IPS-20b (cell line): Measurements from ENCODE around the gene DCAF12.
A peak's percentile ranks its signal among the peaks of the same experiment; 100 is the strongest.
"Not testable (repeated sequence)": the region's sequence is repeated elsewhere in the genome, so short reads cannot be mapped to it uniquely, and the experiment has no call there.

Experiments used
- H3K27ac ChIP-seq: one replicate; pipeline ENCODE4 v1.5.1; 2013; ENCODE audit warnings: low read length
- H3K27me3 ChIP-seq: 2 replicates; pipeline ENCODE4 v1.6.1; 2013; ENCODE audit warnings: mild to moderate bottlenecking, low read length, inconsistent platforms; ENCODE audit not compliant: insufficient read depth
- H3K36me3 ChIP-seq: 2 replicates; pipeline ENCODE4 v1.6.1; 2013; ENCODE audit warnings: low read depth, mild to moderate bottlenecking, inconsistent platforms, low read length, moderate library complexity; ENCODE audit not compliant: insufficient read depth
- H3K4me1 ChIP-seq: 2 replicates; pipeline ENCODE4 v1.6.1; 2013; ENCODE audit warnings: mild to moderate bottlenecking, control low read depth, inconsistent platforms, low read length, moderate library complexity; ENCODE audit not compliant: insufficient read depth
- H3K4me3 ChIP-seq: 2 replicates; pipeline ENCODE4 v1.5.1; 2013; ENCODE audit warnings: mild to moderate bottlenecking, low read length, inconsistent platforms
- H3K9ac ChIP-seq: 2 replicates; pipeline ENCODE4 v1.6.1; 2013; ENCODE audit warnings: low read depth, mild to moderate bottlenecking, inconsistent platforms, low read length, moderate library complexity
- H3K9me3 ChIP-seq: 2 replicates; pipeline ENCODE4 v1.6.1; 2013; ENCODE audit warnings: mild to moderate bottlenecking, low read depth, low read length, inconsistent platforms; ENCODE audit not compliant: insufficient read depth

The DCAF12 gene

DNA sequence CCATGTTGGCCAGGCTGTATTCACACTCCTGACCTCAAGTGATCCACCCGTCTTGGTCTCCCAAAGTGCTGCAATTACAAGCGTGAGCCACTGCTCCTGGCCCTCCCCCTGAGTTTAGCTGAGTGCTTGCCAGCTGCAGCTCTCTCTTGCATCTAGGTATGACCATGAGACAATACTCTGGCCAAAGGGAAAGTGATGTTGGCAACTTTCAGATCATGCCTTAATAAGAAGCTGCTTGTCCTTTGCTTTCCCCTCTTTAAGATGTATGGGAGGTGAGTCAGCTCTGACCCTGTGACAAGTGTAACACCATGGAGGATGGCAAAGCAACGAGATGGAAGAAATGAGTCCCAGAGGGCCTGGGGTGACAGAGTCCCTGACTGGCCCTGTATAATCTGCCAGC, 18.7 kb upstream of the DCAF12 start:
- no peaks in the 10 kb centered on the region for H3K27me3 ChIP-seq
- H3K27ac ChIP-seq = no peak overlapping the region
- no peaks in the 10 kb centered on the region for H3K36me3 ChIP-seq
- no peaks in the 10 kb centered on the region for H3K4me1 ChIP-seq
- no peak overlapping the region for H3K4me3 ChIP-seq
- H3K9ac ChIP-seq = no peak overlapping the region
- H3K9me3 ChIP-seq = no peaks in the 10 kb centered on the region

GRCh38 chr9:34143116-34143515, 16.6 kb upstream of the DCAF12 start:
- Histone ChIP-seq H3K4me3 (no peak overlapping the region), H3K27ac (no peak overlapping the region), H3K9ac (no peak overlapping the region), H3K9me3 (no peaks in the 10 kb centered on the region), H3K27me3 (no peaks in the 10 kb centered on the region), H3K4me1 (no peaks in the 10 kb centered on the region), H3K36me3 (no peaks in the 10 kb centered on the region)

DNA sequence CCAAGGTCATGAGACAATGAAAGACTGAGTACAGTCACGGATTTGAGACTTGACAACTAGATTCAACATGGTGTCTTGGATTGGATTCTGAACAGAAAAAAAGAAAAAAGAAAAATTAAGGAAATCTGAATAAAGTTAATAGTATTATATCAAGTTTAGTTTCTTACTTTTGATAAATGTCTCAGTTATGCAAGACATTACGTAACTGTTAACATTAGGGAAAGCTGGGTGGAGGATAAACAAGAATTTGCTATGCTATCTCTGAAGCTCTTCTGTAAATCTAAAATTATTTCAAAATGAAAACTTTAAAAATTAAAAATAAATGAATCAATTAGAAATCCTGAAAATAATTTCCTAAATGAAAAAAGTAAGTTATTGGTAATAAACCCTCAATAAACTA, 14.4 kb upstream of the DCAF12 start:
- no peaks in the 10 kb centered on the region for H3K36me3 ChIP-seq
- no peaks in the 10 kb centered on the region for H3K4me1 ChIP-seq
- no peak overlapping the region for H3K9ac ChIP-seq

GRCh38 chr9:34139477-34140146, 13.1 kb upstream of the DCAF12 start:
- Histone ChIP-seq H3K4me3 (no peak overlapping the region), H3K9me3 (no peaks in the 10 kb centered on the region), H3K9ac (no peak overlapping the region), H3K27me3 (no peaks in the 10 kb centered on the region), H3K36me3 (no peaks in the 10 kb centered on the region), H3K4me1 (no peaks in the 10 kb centered on the region), H3K27ac (no peak overlapping the region)

More for the DNA sequence above, 14.4 kb upstream of the DCAF12 start:
- H3K27me3 ChIP-seq = no peaks in the 10 kb centered on the region
- no peak overlapping the region for H3K4me3 ChIP-seq
- H3K27ac ChIP-seq = no peak overlapping the region
- no peaks in the 10 kb centered on the region for H3K9me3 ChIP-seq

DNA sequence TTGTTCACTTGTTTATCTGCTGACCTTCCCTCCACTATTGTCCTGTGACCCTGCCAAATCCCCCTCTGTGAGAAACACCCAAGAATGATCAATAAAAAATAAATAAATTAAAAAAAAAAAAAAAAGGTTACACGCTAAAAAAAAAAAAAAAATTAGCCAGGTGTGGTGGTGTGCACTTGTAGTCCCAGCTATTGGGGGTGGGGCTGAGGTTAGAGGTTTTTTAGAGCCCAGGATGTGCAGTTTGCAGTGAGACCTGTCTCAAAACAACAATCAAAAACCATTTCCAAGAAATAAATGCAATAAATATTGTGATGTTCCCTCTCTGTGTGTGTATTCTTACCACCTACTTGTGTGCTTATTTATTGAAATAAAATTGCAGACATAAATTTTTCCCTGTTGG, 12.1 kb upstream of the DCAF12 start:
- H3K9ac ChIP-seq, H3K27ac ChIP-seq, H3K4me3 ChIP-seq, H3K27me3 ChIP-seq, H3K4me1 ChIP-seq, H3K36me3 ChIP-seq, H3K9me3 ChIP-seq: not testable (repeated sequence)

- no peaks in the 10 kb centered on the region for H3K9me3 ChIP-seq
- no peaks in the 10 kb centered on the region for H3K4me1 ChIP-seq
- no peak overlapping the region for H3K9ac ChIP-seq
Measured at GRCh38 chr9:34134521-34134920, 8.0 kb upstream of the DCAF12 start.

DNA sequence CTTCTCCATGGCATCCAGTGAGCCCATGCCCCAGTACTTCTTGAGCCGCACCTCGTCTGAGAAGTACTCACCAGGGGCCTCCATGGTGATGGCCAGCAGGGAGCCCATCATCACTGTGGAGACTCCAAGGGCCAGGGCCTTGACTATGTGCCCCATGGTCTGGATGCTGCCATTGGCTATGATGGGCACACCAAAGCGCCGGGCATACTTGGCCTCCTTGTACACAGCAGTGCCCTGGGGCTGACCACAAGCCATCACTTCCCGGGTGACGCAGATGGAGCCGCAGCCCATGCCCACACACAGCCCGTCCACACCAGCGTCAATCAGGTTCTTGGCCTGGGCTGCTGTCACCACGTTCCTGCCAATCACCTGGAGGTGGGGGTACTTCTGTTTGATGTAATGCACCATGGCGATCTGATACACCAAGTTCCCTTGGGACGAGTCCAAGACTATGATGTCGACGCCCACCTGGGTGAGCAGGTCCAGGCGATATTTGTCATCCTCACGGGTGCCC, 7.0 kb upstream of the DCAF12 start:
- Histone ChIP-seq H3K4me1 (no peaks in the 10 kb centered on the region), H3K27me3 (no peaks in the 10 kb centered on the region), H3K27ac (no peak overlapping the region), H3K9me3 (no peaks in the 10 kb centered on the region), H3K9ac (no peak overlapping the region), H3K36me3 (no peaks in the 10 kb centered on the region), H3K4me3 (no peak overlapping the region)

More at GRCh38 chr9:34134521-34134920, 8.0 kb upstream of the DCAF12 start:
- Histone ChIP-seq H3K4me3 (no peak overlapping the region), H3K36me3 (no peaks in the 10 kb centered on the region), H3K27me3 (no peaks in the 10 kb centered on the region), H3K27ac (no peak overlapping the region)

DNA sequence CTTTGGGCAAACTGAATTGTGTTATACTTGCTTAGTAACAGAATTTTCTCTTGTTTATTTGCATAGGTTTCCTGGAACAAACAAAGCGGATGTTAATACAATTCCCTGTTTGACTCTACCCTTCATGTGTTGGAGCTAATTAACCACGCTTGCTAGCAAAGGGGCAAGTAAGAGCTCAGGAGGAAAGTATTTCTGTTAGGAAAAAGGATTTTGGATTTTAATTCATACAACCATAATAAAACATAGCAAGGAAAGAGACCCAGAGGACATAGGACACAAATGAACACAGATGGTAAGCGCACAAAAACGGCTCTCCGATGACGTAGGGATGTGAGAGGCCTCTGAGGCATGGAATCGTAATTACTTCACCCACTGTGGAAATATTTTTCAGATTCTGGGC, 5.1 kb upstream of the DCAF12 start:
- H3K4me3 ChIP-seq = no peak overlapping the region
- no peaks in the 10 kb centered on the region for H3K36me3 ChIP-seq
- H3K9me3 ChIP-seq = no peaks in the 10 kb centered on the region
- H3K9ac ChIP-seq = no peak overlapping the region
- peaks cover 6% of the 10 kb centered on the region; the same call in 1 of the 2 replicates for H3K4me1 ChIP-seq
- no peak overlapping the region for H3K27ac ChIP-seq
- no peaks in the 10 kb centered on the region for H3K27me3 ChIP-seq

- peaks cover 25% of the 10 kb centered on the region for H3K36me3 ChIP-seq
- H3K9me3 ChIP-seq = no peaks in the 10 kb centered on the region
- peak overlapping the region; percentile 99 for H3K9ac ChIP-seq
- H3K27ac ChIP-seq = peak overlapping the region; percentile 72
- peaks cover 11% of the 10 kb centered on the region; the same call in 1 of the 2 replicates for H3K4me1 ChIP-seq
- peak overlapping the region; percentile 100 for H3K4me3 ChIP-seq
- no peaks in the 10 kb centered on the region for H3K27me3 ChIP-seq
Measured at GRCh38 chr9:34127035-34127948, 794 bp upstream of the DCAF12 start.

GRCh38 chr9:34125681-34126206, 754 bp downstream of the DCAF12 start:
- Histone ChIP-seq H3K27me3 (no peaks in the 10 kb centered on the region), H3K4me3 (peak overlapping the region; percentile 100), H3K27ac (peak overlapping the region; percentile 72), H3K9ac (peak overlapping the region; percentile 99), H3K36me3 (peaks cover 31% of the 10 kb centered on the region), H3K4me1 (peaks cover 11% of the 10 kb centered on the region; the same call in 1 of the 2 replicates), H3K9me3 (no peaks in the 10 kb centered on the region)

DNA sequence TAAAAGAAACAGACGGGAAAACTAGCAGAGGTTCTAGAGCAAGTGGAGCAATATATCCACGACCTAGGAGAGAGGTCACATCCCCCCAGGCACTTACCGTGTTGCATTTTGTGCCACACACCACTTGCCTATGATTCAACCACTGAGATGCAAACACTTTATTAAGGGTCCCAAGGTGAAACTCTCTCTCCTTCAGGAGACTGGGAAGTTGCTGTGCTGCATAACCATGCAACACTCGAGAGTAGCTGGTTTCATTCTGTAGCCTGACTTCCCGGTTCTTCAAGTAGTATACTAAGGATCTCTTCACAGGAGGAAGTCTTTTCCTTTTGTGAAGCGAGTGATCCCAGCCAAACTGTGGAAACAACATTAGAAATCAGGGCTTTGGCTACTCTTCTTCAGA, 1.6 kb downstream of the DCAF12 start:
- no peak overlapping the region for H3K27ac ChIP-seq
- peaks cover 31% of the 10 kb centered on the region for H3K36me3 ChIP-seq
- H3K27me3 ChIP-seq = no peaks in the 10 kb centered on the region
- peak overlapping the region; percentile 100 for H3K4me3 ChIP-seq
- no peaks in the 10 kb centered on the region for H3K9me3 ChIP-seq
- H3K4me1 ChIP-seq = peaks cover 11% of the 10 kb centered on the region; the same call in 1 of the 2 replicates
- peak overlapping the region; percentile 99; the same call in 1 of the 2 replicates for H3K9ac ChIP-seq
